Body of pancreas (tissue), 4 donors: Measurements from ENCODE around the gene PKIB. TPM values are rescaled to one million over a fixed set of nuclear protein-coding genes. Genes with fewer than 3 reads are reported as not detected.
A peak's percentile ranks its signal among the peaks of the same experiment; 100 is the strongest.

Experiments used
- ATAC-seq: fragments of 150-250 bp; one replicate; pipeline ENCODE4 v1.9.1; 2016
- DNase-seq, 4 donors: peaks; one replicate each; pipeline ENCODE4 v3.0.0-alpha.2; 2019
- H3K27ac ChIP-seq, 4 donors: fragments of 200-600 bp; sonication (generic); 1 replicate in 3 of 4; 2 replicates in 1 of 4; pipeline versions ENCODE4 v1.5.1 to v1.6.1; 2016 to 2019; ENCODE audit warnings: mild to moderate bottlenecking in 1 of 4, mixed read lengths in 1 of 4, moderate library complexity in 1 of 4
- H3K27me3 ChIP-seq, 2 donors: fragments of 200-600 bp; sonication (generic); one replicate each; pipeline ENCODE4 v1.6.0; 2016; ENCODE audit warnings: mild to moderate bottlenecking in 1 of 2
- H3K36me3 ChIP-seq, 2 donors: fragments of 200-600 bp; sonication (generic); replicated peaks in 1 of 2; 2 replicates each; pipeline ENCODE4 v1.5.1; 2016; ENCODE audit warnings: low read depth in 2 of 2; ENCODE audit not compliant: insufficient read depth in 1 of 2
- H3K4me1 ChIP-seq: fragments of 200-600 bp; sonication (generic); one replicate; pipeline ENCODE4 v1.6.0; 2016
- H3K4me3 ChIP-seq, 2 donors: fragments of 200-600 bp; sonication (generic); 1 replicate in 1 of 2; 2 replicates in 1 of 2; pipeline ENCODE4 v1.5.1; 2016 to 2019
- H3K9me3 ChIP-seq, 3 donors: fragments of 200-600 bp; sonication (generic); 1 replicate in 2 of 3; 2 replicates in 1 of 3; pipeline ENCODE4 v1.5.1; 2016
- POLR2A ChIP-seq, 3 donors: fragments of 450-650 bp; IDR thresholded peaks; one replicate each; pipeline ENCODE4 v1.6.1; 2016; ENCODE audit warnings: antibody characterized with exemption in 3 of 3, mild to moderate bottlenecking in 2 of 3
- WGBS, 2 donors: methylation state at CpG; one replicate each; pipeline ENCODE4 v1.1.5; 2017; 5-methylcytosine and 5-hydroxymethylcytosine counted together
- intact Hi-C: fragments of 100-400 bp; cut with DNase I; formaldehyde crosslinking; loops from one replicate; pipeline ENCODE4 v1.15.1; 2023
- total RNA-seq, 2 donors: library from RNA; depleted of rRNA; stranded (reverse); fragments of >200 nt; gene quantifications; one replicate each; pipeline ENCODE4 v1.1.0, GENCODE V29; 2016
- TF ChIP-seq, protein P1 (sequence below), 7 experiments: fragments of 450-650 bp in 4 of 7; fragments of 200-600 bp in 3 of 7; sonication (generic) in 3 of 7; IDR thresholded peaks; one replicate each; pipeline ENCODE4 v1.5.1; 2016 to 2019; ENCODE audit warnings: antibody characterized with exemption in 7 of 7

PKIB gene
- total RNA-seq, 2 donors from 2014 or later = 13.0 TPM; not detected in 1

DNA sequence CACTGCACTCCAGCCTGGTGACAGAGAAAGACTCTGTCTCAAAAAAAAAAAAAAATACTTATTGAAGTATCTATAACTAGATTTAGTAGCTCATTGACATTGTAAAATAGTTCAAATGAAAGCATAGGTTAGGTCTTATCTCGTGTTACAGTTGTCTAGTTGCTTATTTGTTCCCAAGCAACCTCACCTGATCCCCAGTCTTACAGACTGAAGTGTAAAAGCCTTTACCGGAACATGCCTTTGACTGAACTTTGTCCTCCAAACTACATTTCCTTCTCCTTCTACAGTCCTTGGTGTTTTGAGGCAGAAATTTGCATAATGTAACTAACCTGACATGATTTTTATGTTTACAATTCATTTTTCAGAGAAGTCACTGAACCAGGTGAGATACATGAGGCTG, 61.0 kb downstream of the PKIB start:
- TF ChIP-seq, protein P1, sequence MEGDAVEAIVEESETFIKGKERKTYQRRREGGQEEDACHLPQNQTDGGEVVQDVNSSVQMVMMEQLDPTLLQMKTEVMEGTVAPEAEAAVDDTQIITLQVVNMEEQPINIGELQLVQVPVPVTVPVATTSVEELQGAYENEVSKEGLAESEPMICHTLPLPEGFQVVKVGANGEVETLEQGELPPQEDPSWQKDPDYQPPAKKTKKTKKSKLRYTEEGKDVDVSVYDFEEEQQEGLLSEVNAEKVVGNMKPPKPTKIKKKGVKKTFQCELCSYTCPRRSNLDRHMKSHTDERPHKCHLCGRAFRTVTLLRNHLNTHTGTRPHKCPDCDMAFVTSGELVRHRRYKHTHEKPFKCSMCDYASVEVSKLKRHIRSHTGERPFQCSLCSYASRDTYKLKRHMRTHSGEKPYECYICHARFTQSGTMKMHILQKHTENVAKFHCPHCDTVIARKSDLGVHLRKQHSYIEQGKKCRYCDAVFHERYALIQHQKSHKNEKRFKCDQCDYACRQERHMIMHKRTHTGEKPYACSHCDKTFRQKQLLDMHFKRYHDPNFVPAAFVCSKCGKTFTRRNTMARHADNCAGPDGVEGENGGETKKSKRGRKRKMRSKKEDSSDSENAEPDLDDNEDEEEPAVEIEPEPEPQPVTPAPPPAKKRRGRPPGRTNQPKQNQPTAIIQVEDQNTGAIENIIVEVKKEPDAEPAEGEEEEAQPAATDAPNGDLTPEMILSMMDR (IDR thresholded peaks at IDR 0.05) = no peak
- TF ChIP-seq POLR2A (IDR thresholded peaks at IDR 0.05) = no peak
- Histone ChIP-seq H3K27me3 (no peaks in the 10 kb centered on the region), H3K9me3 (no peaks in the 10 kb centered on the region), H3K36me3 (no peaks in the 10 kb centered on the region), H3K4me1 (no peaks in the 10 kb centered on the region), H3K27ac (no peak overlapping the region), H3K4me3 (no peak overlapping the region)
- ATAC-seq (no peak), DNase-seq (peak in 1 of 4 donors; percentile 7)
- 11 to 29% methylated on average over 2 of the region's 2 CpGs for WGBS, 2 donors
- intact Hi-C loops = no loop called here

DNA sequence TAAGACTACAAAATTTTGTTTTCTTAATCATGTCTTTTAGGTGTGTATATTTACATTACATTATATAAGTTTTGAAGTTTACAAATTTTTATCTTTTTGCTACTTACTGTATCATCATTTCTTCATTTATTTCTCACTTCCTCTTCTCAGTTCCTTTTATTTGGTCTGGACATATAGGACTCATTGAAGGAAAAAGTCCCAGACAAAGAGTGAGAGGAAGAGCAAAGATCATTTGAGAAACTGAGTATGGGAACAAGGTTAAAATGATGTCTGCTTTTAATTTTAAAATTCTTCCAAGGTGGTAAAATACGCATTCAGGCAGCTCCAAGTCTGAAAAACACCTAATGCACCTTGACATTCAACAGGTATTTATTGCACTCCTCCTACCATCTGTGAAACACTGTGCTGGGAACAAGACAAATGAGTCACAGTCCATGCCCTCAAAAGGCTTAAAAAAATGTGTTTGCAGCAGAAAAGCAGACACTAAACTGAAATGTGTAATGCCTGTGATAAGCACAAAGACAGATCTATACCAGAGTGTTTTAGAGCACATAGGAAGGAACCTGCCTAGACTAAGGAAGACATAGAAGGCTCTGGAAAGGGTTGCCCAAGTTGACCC, 63.2 kb downstream of the PKIB start:
- H3K27me3 ChIP-seq = no peaks in the 10 kb centered on the region
- H3K36me3 ChIP-seq = no peaks in the 10 kb centered on the region
- 83 to 95% methylated on average over 1 of the region's 1 CpG for WGBS, 2 donors
- intact Hi-C loops = no loop called here
- no peak overlapping the region for H3K4me3 ChIP-seq
- H3K4me1 ChIP-seq = no peaks in the 10 kb centered on the region
- DNase-seq (no peak), ATAC-seq (no peak)
- no peaks in the 10 kb centered on the region for H3K9me3 ChIP-seq
- no peak overlapping the region for H3K27ac ChIP-seq
- no peak for TF ChIP-seq POLR2A (IDR thresholded peaks at IDR 0.05)
- TF ChIP-seq, protein P1 (IDR thresholded peaks at IDR 0.05) = no peak

DNA sequence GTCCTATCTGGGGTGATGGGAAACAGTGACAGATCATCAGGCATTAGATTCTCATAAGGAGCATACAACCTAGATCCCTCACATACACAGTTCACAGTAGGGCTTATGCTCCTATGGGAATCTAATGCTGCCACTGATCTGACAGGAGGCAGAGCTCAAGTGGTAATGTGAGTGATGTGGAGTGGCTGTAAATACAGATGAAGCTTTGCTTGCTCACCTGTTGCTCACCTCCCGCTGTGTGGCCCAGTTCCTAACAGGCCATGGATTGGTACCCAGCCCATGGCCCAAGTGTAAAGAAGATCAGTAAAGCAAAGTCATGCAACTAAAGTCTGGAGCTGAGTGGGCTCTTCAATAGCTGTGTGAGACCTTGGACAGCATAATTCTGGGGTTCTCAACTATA, 65.9 kb downstream of the PKIB start:
- H3K27ac ChIP-seq = no peak overlapping the region
- TF ChIP-seq, protein P1 (IDR thresholded peaks at IDR 0.05) = no peak
- TF ChIP-seq POLR2A (IDR thresholded peaks at IDR 0.05) = no peak
- H3K36me3 ChIP-seq = no peaks in the 10 kb centered on the region
- DNase-seq (no peak), ATAC-seq (no peak)
- 90 to 94% methylated on average over 1 of the region's 1 CpG for WGBS, 2 donors
- no peak overlapping the region for H3K4me3 ChIP-seq
- no peaks in the 10 kb centered on the region for H3K9me3 ChIP-seq
- intact Hi-C loops = no loop called here
- no peaks in the 10 kb centered on the region for H3K27me3 ChIP-seq
- H3K4me1 ChIP-seq = no peaks in the 10 kb centered on the region

DNA sequence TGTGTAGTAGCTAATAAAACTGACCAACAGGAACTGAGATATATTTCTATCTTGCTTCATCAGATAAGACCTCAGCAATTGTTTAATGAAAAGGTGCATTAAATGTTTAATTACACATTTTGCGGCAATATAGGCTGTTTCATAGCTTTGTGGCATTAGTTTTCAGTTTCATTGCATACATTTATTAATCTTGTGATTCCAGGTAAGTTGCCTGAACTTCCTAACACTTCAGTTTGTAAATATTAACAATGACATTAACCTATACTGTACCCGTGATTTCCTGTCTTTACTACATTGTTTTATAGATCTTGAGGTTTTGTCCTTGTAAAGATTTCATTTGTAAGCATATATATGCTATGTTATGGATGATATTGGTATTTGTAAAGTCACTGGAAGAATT, 66.5 kb downstream of the PKIB start:
- Histone ChIP-seq H3K4me3 (no peak overlapping the region), H3K9me3 (no peaks in the 10 kb centered on the region), H3K36me3 (no peaks in the 10 kb centered on the region), H3K27ac (no peak overlapping the region), H3K4me1 (no peaks in the 10 kb centered on the region), H3K27me3 (no peaks in the 10 kb centered on the region)
- intact Hi-C loops = no loop called here
- ATAC-seq (no peak), DNase-seq (no peak)
- 78 to 81% methylated on average over 2 of the region's 2 CpGs for WGBS, 2 donors
- TF ChIP-seq, protein P1 (IDR thresholded peaks at IDR 0.05) = no peak
- TF ChIP-seq POLR2A (IDR thresholded peaks at IDR 0.05) = no peak

DNA sequence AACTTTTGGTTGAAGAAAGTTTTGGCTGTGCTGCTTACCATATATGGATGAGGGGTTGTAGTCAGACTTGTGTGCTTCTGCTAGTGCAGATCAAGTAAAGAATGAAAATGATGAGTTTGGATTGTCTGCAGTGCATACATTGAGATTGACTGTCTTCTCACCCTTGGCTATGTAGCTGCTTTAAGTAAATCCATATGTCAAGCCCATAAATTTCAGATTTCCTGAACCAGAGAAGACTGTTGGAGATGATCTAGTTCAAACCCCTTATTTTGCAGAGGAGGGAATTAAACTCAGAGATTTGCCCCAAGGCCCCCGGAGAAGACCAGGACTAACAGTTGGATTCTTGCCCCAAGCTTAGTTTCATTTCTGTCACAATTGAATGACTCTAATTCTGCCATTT, 67.2 kb downstream of the PKIB start:
- 87 to 93% methylated on average over 1 of the region's 1 CpG for WGBS, 2 donors
- ATAC-seq (no peak), DNase-seq (no peak)
- TF ChIP-seq, protein P1 (IDR thresholded peaks at IDR 0.05) = no peak
- no peak for TF ChIP-seq POLR2A (IDR thresholded peaks at IDR 0.05)
- Histone ChIP-seq H3K27me3 (no peaks in the 10 kb centered on the region), H3K9me3 (no peaks in the 10 kb centered on the region), H3K4me1 (no peaks in the 10 kb centered on the region), H3K27ac (no peak overlapping the region), H3K36me3 (no peaks in the 10 kb centered on the region), H3K4me3 (no peak overlapping the region)
- intact Hi-C loops = no loop called here
